Smooth muscle cell (in vitro differentiated cells): Measurements from ENCODE around the gene RNF217. TPM values are rescaled to one million over a fixed set of nuclear protein-coding genes. Genes with fewer than 3 reads are reported as not detected.
A peak's percentile ranks its signal among the peaks of the same experiment; 100 is the strongest.

Experiments
- DNase-seq: peaks from one replicate; lab custom pipeline; 2025; ENCODE audit not compliant: unreplicated experiment; lab: John Stamatoyannopoulos, UW
- H2AFZ ChIP-seq: fragments of 200-600 bp; sonication (generic); 2 replicates; pipeline ENCODE4 v1.6.0; 2016; ENCODE audit warnings: antibody characterized with exemption, low read depth, mild to moderate bottlenecking
- H3F3A ChIP-seq: fragments of 200-600 bp; sonication (generic); 2 replicates; pipeline ENCODE4 v1.6.0; 2017; ENCODE audit warnings: antibody characterized with exemption, low read depth
- H3K27ac ChIP-seq: fragments of 200-600 bp; sonication (generic); 2 replicates; pipeline ENCODE4 v1.5.1; 2016; ENCODE audit warnings: low read depth, mild to moderate bottlenecking
- H3K27me3 ChIP-seq: fragments of 200-600 bp; sonication (generic); 2 replicates; pipeline ENCODE4 v1.6.1; 2016; ENCODE audit warnings: low read depth, mild to moderate bottlenecking
- H3K36me3 ChIP-seq: fragments of 200-600 bp; sonication (generic); 2 replicates; pipeline ENCODE4 v1.5.1; 2016; ENCODE audit warnings: low read depth
- H3K4me1 ChIP-seq: fragments of 200-600 bp; sonication (generic); 2 replicates; pipeline ENCODE4 v1.5.1; 2016; ENCODE audit warnings: low read depth
- H3K4me2 ChIP-seq: fragments of 200-600 bp; sonication (generic); 2 replicates; pipeline ENCODE4 v1.6.0; 2016; ENCODE audit warnings: mild to moderate bottlenecking
- H3K4me3 ChIP-seq: fragments of 200-600 bp; sonication (generic); 2 replicates; pipeline ENCODE4 v1.5.1; 2016; ENCODE audit warnings: mild to moderate bottlenecking
- H3K79me2 ChIP-seq: fragments of 200-600 bp; sonication (generic); 2 replicates; pipeline ENCODE4 v1.6.0; 2016; ENCODE audit warnings: low read depth, mild to moderate bottlenecking
- H3K9ac ChIP-seq: fragments of 200-600 bp; sonication (generic); 2 replicates; pipeline ENCODE4 v1.6.0; 2016; ENCODE audit warnings: low read depth
- H3K9me3 ChIP-seq: fragments of 200-600 bp; sonication (generic); replicated peaks from 2 replicates; pipeline ENCODE4 v1.5.1; 2016; ENCODE audit warnings: low read depth
- H4K20me1 ChIP-seq: fragments of 200-600 bp; sonication (generic); 2 replicates; pipeline ENCODE4 v1.6.0; 2016; ENCODE audit warnings: low read depth
- WGBS: methylation state at CpG from one replicate; pipeline ENCODE4 v1.1.7; 2016; ENCODE audit warnings: low lambda C conversion rate; 5-methylcytosine and 5-hydroxymethylcytosine counted together
- polyA plus RNA-seq: library from polyadenylated mRNA; unstranded; fragments of >200 nt; fragmentation: Nextera tagmentation; extraction: Ambion mirVana; gene quantifications from 2 replicates; pipeline ENCODE4 v1.2.1, GENCODE V29; 2016
- total RNA-seq: library from RNA; depleted of rRNA; stranded (reverse); fragments of >200 nt; gene quantifications from 2 replicates; pipeline ENCODE4 v1.2.3, GENCODE V29; 2014
- TF ChIP-seq, protein P1 (sequence below): fragments of 200-600 bp; sonication (generic); IDR thresholded peaks from 2 replicates; pipeline ENCODE4 v1.5.1; 2017; ENCODE audit warnings: borderline replicate concordance, mild to moderate bottlenecking, antibody characterized with exemption; ENCODE audit not compliant: insufficient read depth, poor library complexity, severe bottlenecking

Gene RNF217
- total and polyA plus RNA-seq, 2 experiments from 2014 or later = 15.6 to 127 TPM

DNA sequence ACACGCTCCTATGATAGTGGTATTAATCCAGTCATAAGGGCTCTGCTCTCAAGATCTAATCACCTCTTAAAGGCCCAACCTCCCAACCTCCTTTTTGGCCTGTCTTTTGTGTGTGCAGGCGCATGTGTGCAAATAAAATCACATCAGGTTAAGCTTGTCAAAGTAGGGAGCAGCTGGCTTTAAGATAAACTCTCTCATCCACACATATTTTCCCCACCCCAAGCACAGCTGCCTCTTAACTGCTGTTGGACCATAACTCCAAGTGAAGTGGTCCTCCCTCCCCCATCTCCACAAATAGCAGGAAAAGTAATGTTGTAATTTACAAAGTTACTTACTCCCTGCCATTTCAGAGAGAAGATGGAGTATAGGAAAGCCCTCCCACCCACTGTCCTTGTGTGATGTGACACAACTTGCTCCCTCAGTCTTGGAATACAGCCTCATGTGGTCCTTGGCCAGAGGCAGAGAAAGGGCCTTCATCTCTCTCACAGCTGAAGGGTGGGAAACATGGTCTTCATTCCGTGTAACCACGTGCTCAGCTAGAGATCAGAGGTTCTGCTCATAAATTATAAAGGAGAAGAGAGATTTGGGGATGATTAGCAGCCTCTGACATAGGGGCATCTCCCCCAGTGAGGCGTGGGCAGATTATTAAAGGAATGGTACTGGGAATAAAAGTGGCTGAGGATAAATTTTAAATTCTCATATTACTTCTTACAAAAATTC is 116.5 kb downstream of the RNF217 start:
- Histone ChIP-seq H3K4me3 (no peak overlapping the region), H3K9me3 (no peaks in the 10 kb centered on the region), H3K36me3 (peaks cover 35% of the 10 kb centered on the region), H3F3A (no peaks in the 10 kb centered on the region), H3K27ac (no peak overlapping the region), H3K4me1 (no peaks in the 10 kb centered on the region), H2AFZ (no peak overlapping the region), H4K20me1 (peaks cover 46% of the 10 kb centered on the region), H3K27me3 (no peaks in the 10 kb centered on the region), H3K9ac (no peak overlapping the region), H3K79me2 (peaks cover 58% of the 10 kb centered on the region), H3K4me2 (no peak overlapping the region)
- no peak for DNase-seq
- TF ChIP-seq, protein P1, sequence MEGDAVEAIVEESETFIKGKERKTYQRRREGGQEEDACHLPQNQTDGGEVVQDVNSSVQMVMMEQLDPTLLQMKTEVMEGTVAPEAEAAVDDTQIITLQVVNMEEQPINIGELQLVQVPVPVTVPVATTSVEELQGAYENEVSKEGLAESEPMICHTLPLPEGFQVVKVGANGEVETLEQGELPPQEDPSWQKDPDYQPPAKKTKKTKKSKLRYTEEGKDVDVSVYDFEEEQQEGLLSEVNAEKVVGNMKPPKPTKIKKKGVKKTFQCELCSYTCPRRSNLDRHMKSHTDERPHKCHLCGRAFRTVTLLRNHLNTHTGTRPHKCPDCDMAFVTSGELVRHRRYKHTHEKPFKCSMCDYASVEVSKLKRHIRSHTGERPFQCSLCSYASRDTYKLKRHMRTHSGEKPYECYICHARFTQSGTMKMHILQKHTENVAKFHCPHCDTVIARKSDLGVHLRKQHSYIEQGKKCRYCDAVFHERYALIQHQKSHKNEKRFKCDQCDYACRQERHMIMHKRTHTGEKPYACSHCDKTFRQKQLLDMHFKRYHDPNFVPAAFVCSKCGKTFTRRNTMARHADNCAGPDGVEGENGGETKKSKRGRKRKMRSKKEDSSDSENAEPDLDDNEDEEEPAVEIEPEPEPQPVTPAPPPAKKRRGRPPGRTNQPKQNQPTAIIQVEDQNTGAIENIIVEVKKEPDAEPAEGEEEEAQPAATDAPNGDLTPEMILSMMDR = no peak
- 87% methylated on average over 5 of the region's 5 CpGs for WGBS

DNA sequence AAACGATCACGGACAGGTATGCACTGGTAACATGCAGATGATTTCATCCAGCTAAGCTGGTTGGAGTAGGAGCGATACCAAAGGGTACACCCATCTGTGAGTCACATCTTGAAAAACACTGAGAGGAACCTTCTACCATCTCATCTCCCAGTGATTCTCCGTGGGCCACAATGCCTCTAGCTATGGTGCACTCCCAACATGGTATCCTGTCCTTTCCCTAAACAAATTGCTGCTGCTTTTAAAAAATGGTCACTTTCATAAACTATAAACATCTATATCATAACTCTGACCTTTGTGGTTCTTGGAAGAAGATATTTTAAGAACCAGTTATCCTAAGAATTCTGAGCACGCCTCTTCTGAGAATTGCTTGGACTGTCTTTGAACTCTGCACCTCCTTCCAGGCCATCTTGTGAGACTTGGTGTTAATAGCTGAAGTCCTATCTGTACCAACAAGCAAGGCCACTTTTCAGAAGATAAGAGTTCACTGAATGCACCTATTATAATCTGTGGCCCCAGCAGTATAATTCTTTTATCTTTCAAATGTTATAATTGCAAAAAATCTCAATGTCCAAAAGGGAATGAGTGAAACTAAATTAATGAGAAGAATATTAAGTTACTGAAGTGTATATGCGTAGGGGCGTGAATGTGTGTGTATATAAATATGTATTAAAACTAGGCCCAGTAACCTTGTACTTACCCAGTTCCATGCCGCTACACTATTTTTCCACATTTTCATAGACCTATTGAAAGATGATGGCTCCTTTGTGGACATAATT is 120.9 kb downstream of the RNF217 start:
- H3F3A ChIP-seq = no peaks in the 10 kb centered on the region
- WGBS = 85% methylated on average over 8 of the region's 8 CpGs
- peaks cover 9% of the 10 kb centered on the region for H4K20me1 ChIP-seq
- TF ChIP-seq, protein P1 = no peak
- H3K36me3 ChIP-seq = peaks cover 26% of the 10 kb centered on the region
- H3K4me2 ChIP-seq = no peak overlapping the region
- H3K9ac ChIP-seq = no peak overlapping the region
- H3K79me2 ChIP-seq = peaks cover 28% of the 10 kb centered on the region
- H3K27me3 ChIP-seq = no peaks in the 10 kb centered on the region
- no peaks in the 10 kb centered on the region for H3K4me1 ChIP-seq
- DNase-seq = no peak
- H2AFZ ChIP-seq = no peak overlapping the region
- peak overlapping the region; percentile 66 for H3K27ac ChIP-seq
- no peaks in the 10 kb centered on the region for H3K9me3 ChIP-seq
- no peak overlapping the region for H3K4me3 ChIP-seq

- no peaks in the 10 kb centered on the region for H3K4me1 ChIP-seq
- no peak overlapping the region for H3K4me3 ChIP-seq
- 100% methylated on average over 2 of the region's 2 CpGs for WGBS
- H3K27me3 ChIP-seq = no peaks in the 10 kb centered on the region
- no peak overlapping the region for H3K9ac ChIP-seq
- H4K20me1 ChIP-seq = peaks cover 7% of the 10 kb centered on the region
- H3K79me2 ChIP-seq = peaks cover 28% of the 10 kb centered on the region
- DNase-seq = no peak
- peaks cover 23% of the 10 kb centered on the region for H3K36me3 ChIP-seq
- TF ChIP-seq, protein P1 = no peak
- H3K4me2 ChIP-seq = no peak overlapping the region
- H3K9me3 ChIP-seq = no peaks in the 10 kb centered on the region
- no peaks in the 10 kb centered on the region for H3F3A ChIP-seq
- H2AFZ ChIP-seq = no peak overlapping the region
- peak overlapping the region; percentile 66 for H3K27ac ChIP-seq
Measured at GRCh38 chr6:125083684-125083990, 121.4 kb downstream of the RNF217 start.

DNA sequence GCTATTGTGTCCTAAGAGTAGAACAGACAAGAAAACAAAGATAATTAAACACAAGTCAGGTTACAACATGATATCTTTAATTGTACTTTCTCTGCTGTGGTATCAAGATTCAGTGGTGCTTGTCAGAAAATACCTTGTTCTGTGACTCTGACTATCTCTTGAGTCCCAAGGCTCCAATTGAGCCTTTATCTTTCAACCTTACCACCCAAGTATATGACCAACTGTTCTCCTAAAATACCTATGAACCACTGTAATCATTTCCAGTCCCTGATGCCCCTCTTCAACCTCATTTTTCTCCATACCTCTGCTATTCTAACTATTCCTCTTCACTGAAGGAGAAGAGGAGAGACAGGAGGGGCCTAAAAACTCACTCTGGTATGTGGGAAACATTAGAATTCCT is 124.5 kb downstream of the RNF217 start:
- H3K36me3 ChIP-seq = peaks cover 23% of the 10 kb centered on the region
- H3F3A ChIP-seq = no peaks in the 10 kb centered on the region
- no peaks in the 10 kb centered on the region for H3K27me3 ChIP-seq
- no peak overlapping the region for H3K9ac ChIP-seq
- peaks cover 12% of the 10 kb centered on the region for H3K79me2 ChIP-seq
- H4K20me1 ChIP-seq = no peaks in the 10 kb centered on the region
- no peak overlapping the region for H3K4me2 ChIP-seq
- no peak overlapping the region for H3K27ac ChIP-seq
- no peak overlapping the region for H3K4me3 ChIP-seq
- DNase-seq = no peak
- no peaks in the 10 kb centered on the region for H3K9me3 ChIP-seq
- no peaks in the 10 kb centered on the region for H3K4me1 ChIP-seq
- TF ChIP-seq, protein P1 = no peak
- H2AFZ ChIP-seq = no peak overlapping the region
